GM21825 (cell line): ENCODE measurements around the gene GOSR1.
"Not testable (repeated sequence)": the region's sequence is repeated elsewhere in the genome, so short reads cannot be mapped to it uniquely, and the experiment has no call there.

Source experiments
- ATAC-seq: cut with Tn5 transposase; IDR thresholded peaks from one replicate; pipeline ENCODE4 v1.9.1; 2021; ENCODE audit warnings: mild to moderate bottlenecking, moderate library complexity; ENCODE audit not compliant: unreplicated experiment

The GOSR1 gene

GRCh38 chr17:30560117-30561026 lies 83.2 kb downstream of the GOSR1 start:
- ATAC-seq = not testable (repeated sequence)

GRCh38 chr17:30561766-30562165 lies 84.6 kb downstream of the GOSR1 start:
- ATAC-seq = not testable (repeated sequence)

- not testable (repeated sequence) for ATAC-seq
Observed at GRCh38 chr17:30563131-30563904, 86.1 kb downstream of the GOSR1 start.

GRCh38 chr17:30563905-30564390 lies 86.7 kb downstream of the GOSR1 start:
- ATAC-seq = not testable (repeated sequence)

GRCh38 chr17:30564422-30565072 lies 87.3 kb downstream of the GOSR1 start:
- ATAC-seq = not testable (repeated sequence)

- ATAC-seq = no peak
Observed at GRCh38 chr17:30565073-30565935, 88.1 kb downstream of the GOSR1 start.

- ATAC-seq = not testable (repeated sequence)
Observed at GRCh38 chr17:30566104-30566503, 88.9 kb downstream of the GOSR1 start.

GRCh38 chr17:30566516-30567225 lies 89.5 kb downstream of the GOSR1 start:
- not testable (repeated sequence) for ATAC-seq

- ATAC-seq = no peak
Observed at GRCh38 chr17:30567231-30568116, 90.3 kb downstream of the GOSR1 start.

- no peak for ATAC-seq
Observed at GRCh38 chr17:30568117-30568430, 90.9 kb downstream of the GOSR1 start.

- ATAC-seq = not testable (repeated sequence)
Observed at GRCh38 chr17:30569531-30570175, 92.4 kb downstream of the GOSR1 start.

- ATAC-seq = no peak
Observed at GRCh38 chr17:30570191-30570590, 93.0 kb downstream of the GOSR1 start.

GRCh38 chr17:30570596-30571265 lies 93.5 kb downstream of the GOSR1 start:
- no peak for ATAC-seq

- ATAC-seq = not testable (repeated sequence)
Observed at GRCh38 chr17:30571404-30571803, 94.2 kb downstream of the GOSR1 start.

GRCh38 chr17:30571921-30572320 lies 94.7 kb downstream of the GOSR1 start:
- no peak for ATAC-seq

- not testable (repeated sequence) for ATAC-seq
Observed at GRCh38 chr17:30572651-30573554, 95.7 kb downstream of the GOSR1 start.
